ENCODE results near the gene NUF2.

The NUF2 gene

GRCh38 chr1:163387146-163387545 is 65.4 kb downstream of the NUF2 start:
- H3K36me3 ChIP-seq (ENCODE audit: low read length), result no peaks in the 10 kb centered on the region

GRCh38 chr1:163388970-163389369 is 67.2 kb downstream of the NUF2 start:
- Histone ChIP-seq H3K9me3 (ENCODE audit: insufficient read depth, low read length) (no peaks in the 10 kb centered on the region), H3K9me2 (replicated peaks; ENCODE audit: insufficient read depth, low read length) (no peaks in the 10 kb centered on the region)
- TF ChIP-seq CTCF (IDR thresholded peaks at IDR 0.05; ENCODE audit: insufficient read depth, low read length, poor library complexity, severe bottlenecking) (no peak), EZH2phosphoT487 (conservative IDR thresholded peaks at IDR 0.05; ENCODE audit: low read length) (no peak)

More at GRCh38 chr1:163387146-163387545, 65.4 kb downstream of the NUF2 start:
- Histone ChIP-seq H3K9me3 (ENCODE audit: insufficient read depth, low read length) (no peaks in the 10 kb centered on the region), H3K4me3 (ENCODE audit: insufficient read depth, low read length, poor library complexity, severe bottlenecking) (no peak overlapping the region), H3F3A (ENCODE audit: insufficient read depth) (no peaks in the 10 kb centered on the region), H3K4me2 (ENCODE audit: low read depth, low read length, poor library complexity, severe bottlenecking) (no peak overlapping the region), H2AFZ (ENCODE audit: low read depth, low read length, severe bottlenecking) (no peak overlapping the region), H3K9me2 (replicated peaks; ENCODE audit: insufficient read depth, low read length) (no peaks in the 10 kb centered on the region), H3K27ac (ENCODE audit: low read depth, low read length) (no peak overlapping the region), H3K79me2 (ENCODE audit: insufficient read depth, low read length) (no peaks in the 10 kb centered on the region), H3K9ac (ENCODE audit: low read length) (no peak overlapping the region), H4K20me1 (ENCODE audit: low read depth, low read length) (no peaks in the 10 kb centered on the region), H3K27me3 (ENCODE audit: low read length) (no peaks in the 10 kb centered on the region)
- TF ChIP-seq EZH2phosphoT487 (conservative IDR thresholded peaks at IDR 0.05; ENCODE audit: low read length) (no peak), CTCF (IDR thresholded peaks at IDR 0.05; ENCODE audit: insufficient read depth, low read length, poor library complexity, severe bottlenecking) (no peak)

GRCh38 chr1:163395790-163396189 is 74.0 kb downstream of the NUF2 start:
- Histone ChIP-seq H3K36me3 (ENCODE audit: low read length) (no peaks in the 10 kb centered on the region), H3K27me3 (ENCODE audit: low read length) (no peaks in the 10 kb centered on the region), H3K9ac (ENCODE audit: low read length) (no peak overlapping the region), H3K4me2 (ENCODE audit: low read depth, low read length, poor library complexity, severe bottlenecking) (no peak overlapping the region), H4K20me1 (ENCODE audit: low read depth, low read length) (no peaks in the 10 kb centered on the region), H3K9me3 (ENCODE audit: insufficient read depth, low read length) (no peaks in the 10 kb centered on the region), H3K4me3 (ENCODE audit: insufficient read depth, low read length, poor library complexity, severe bottlenecking) (no peak overlapping the region), H3F3A (ENCODE audit: insufficient read depth) (no peaks in the 10 kb centered on the region), H3K27ac (ENCODE audit: low read depth, low read length) (no peak overlapping the region), H2AFZ (ENCODE audit: low read depth, low read length, severe bottlenecking) (no peak overlapping the region), H3K79me2 (ENCODE audit: insufficient read depth, low read length) (no peaks in the 10 kb centered on the region), H3K9me2 (replicated peaks; ENCODE audit: insufficient read depth, low read length) (no peaks in the 10 kb centered on the region)
- TF ChIP-seq EZH2phosphoT487 (conservative IDR thresholded peaks at IDR 0.05; ENCODE audit: low read length) (no peak), CTCF (IDR thresholded peaks at IDR 0.05; ENCODE audit: insufficient read depth, low read length, poor library complexity, severe bottlenecking) (no peak)

More at GRCh38 chr1:163388970-163389369, 67.2 kb downstream of the NUF2 start:
- H3K79me2 ChIP-seq (ENCODE audit: insufficient read depth, low read length), result no peaks in the 10 kb centered on the region
- no peak overlapping the region for H3K4me2 ChIP-seq (ENCODE audit: low read depth, low read length, poor library complexity, severe bottlenecking)
- no peaks in the 10 kb centered on the region for H3K36me3 ChIP-seq (ENCODE audit: low read length)
- H3K27me3 ChIP-seq (ENCODE audit: low read length), result no peaks in the 10 kb centered on the region
- no peaks in the 10 kb centered on the region for H3F3A ChIP-seq (ENCODE audit: insufficient read depth)
- H3K27ac ChIP-seq (ENCODE audit: low read depth, low read length), result no peak overlapping the region
- no peak overlapping the region for H2AFZ ChIP-seq (ENCODE audit: low read depth, low read length, severe bottlenecking)
- H4K20me1 ChIP-seq (ENCODE audit: low read depth, low read length), result no peaks in the 10 kb centered on the region
- no peak overlapping the region for H3K9ac ChIP-seq (ENCODE audit: low read length)
- no peak overlapping the region for H3K4me3 ChIP-seq (ENCODE audit: insufficient read depth, low read length, poor library complexity, severe bottlenecking)
